ENCODE measurements around the gene TMEM54.

Gene TMEM54

GRCh38 chr1:32884726-32885125 lies 16.5 kb downstream of the TMEM54 start:
- TF ChIP-seq GATA2 (IDR thresholded peaks at IDR 0.05; ENCODE audit: low read depth, low read length), result no peak

- TF ChIP-seq GATA2 (IDR thresholded peaks at IDR 0.05; ENCODE audit: low read depth, low read length), result no peak
Observed at GRCh38 chr1:32884032-32884372, 17.2 kb downstream of the TMEM54 start.

DNA sequence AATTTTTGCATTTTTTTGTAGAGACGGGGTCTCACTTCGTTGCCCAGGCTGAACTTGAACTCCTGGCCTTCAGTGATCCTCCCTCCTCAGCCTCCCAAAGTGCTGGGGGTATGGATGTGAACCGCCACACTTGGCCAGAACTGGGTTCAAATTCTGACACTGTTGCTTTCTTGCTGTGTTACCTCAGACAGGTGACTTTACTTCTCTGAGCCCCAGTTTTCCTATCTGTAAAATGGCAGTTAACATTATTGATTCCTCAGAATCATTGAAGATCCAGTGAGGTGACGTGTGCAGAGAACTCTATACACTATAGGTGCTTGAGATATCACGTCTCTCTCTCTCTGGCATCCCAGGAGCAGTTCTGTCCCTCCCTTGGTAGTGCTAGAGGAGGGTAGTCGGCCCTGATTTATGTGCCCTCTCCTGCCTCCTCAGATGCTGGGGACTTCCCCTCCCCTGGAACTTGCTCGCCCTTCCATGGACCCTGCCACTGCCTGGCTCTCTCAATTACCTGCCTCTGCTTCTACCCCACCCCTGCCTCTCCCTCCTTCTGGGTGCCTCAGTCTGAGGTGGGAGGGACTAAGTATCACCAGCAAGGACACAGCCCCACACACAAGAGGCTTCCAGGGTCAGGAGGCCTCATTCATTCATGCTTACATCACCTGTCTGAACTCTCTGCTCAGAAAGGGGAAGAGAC lies 17.7 kb downstream of the TMEM54 start:
- TF ChIP-seq GATA3 (IDR thresholded peaks at IDR 0.05; ENCODE audit: low read depth, low read length), result no peak
- TF ChIP-seq GATA2 (IDR thresholded peaks at IDR 0.05; ENCODE audit: low read depth, low read length), result no peak

GRCh38 chr1:32881871-32882850 lies 19.0 kb downstream of the TMEM54 start:
- TF ChIP-seq GATA2 (IDR thresholded peaks at IDR 0.05; ENCODE audit: low read depth, low read length), result no peak

- TF ChIP-seq GATA2 (IDR thresholded peaks at IDR 0.05; ENCODE audit: low read depth, low read length) (no peak), GATA3 (IDR thresholded peaks at IDR 0.05; ENCODE audit: low read depth, low read length) (no peak)
Observed at GRCh38 chr1:32881291-32881690, 19.9 kb downstream of the TMEM54 start.

GRCh38 chr1:32878637-32879041 lies 22.6 kb downstream of the TMEM54 start:
- no peak for TF ChIP-seq GATA2 (IDR thresholded peaks at IDR 0.05; ENCODE audit: low read depth, low read length)
- TF ChIP-seq GATA3 (IDR thresholded peaks at IDR 0.05; ENCODE audit: low read depth, low read length), result no peak

- TF ChIP-seq GATA3 (IDR thresholded peaks at IDR 0.05; ENCODE audit: low read depth, low read length), result no peak
- no peak for TF ChIP-seq GATA2 (IDR thresholded peaks at IDR 0.05; ENCODE audit: low read depth, low read length)
Observed at GRCh38 chr1:32878183-32878582, 23.0 kb downstream of the TMEM54 start.

DNA sequence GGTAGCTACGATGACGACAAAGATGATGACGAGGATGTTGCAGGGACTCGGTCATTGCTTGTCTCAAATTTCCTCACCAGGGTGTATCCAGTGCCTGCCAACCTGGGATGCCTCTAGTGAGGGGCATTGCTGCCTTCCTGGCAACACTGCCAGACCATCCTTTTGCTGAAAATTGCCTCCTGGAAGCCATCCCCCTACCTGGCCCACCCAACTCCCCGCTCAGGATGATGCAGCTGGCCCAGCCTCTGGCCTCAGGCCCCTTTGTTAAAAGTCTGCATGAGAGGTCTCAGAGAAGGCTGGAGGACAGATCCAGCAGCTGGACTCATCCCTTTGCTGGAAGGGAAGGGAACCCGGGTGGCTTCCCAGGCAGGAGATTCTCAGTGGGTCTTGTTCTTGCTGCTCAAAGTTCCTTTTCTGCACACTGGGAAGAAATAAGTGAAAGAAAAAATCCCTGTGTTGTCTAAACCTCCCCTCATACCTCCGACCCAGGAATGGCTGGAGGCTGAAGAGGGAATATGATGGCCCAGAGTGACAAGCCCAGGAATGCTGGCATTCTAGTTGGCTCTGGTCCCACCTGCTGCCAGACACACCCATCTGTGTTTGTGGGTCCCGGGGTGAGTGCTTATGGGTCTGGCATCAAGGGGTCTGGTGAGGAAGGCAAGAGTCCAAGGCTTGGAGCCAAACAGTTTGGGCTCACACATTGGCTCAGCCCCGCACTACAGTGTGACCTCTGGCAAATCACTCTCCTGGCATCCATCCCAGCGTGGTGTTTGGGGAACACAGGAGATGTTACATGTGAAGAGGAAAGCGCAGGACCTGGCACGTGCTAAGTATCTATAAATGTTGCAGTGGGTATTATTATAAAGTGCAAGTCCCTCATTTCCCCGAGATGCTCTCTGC lies 23.7 kb downstream of the TMEM54 start:
- TF ChIP-seq GATA2 (IDR thresholded peaks at IDR 0.05; ENCODE audit: low read depth, low read length), result no peak
- no peak for TF ChIP-seq GATA3 (IDR thresholded peaks at IDR 0.05; ENCODE audit: low read depth, low read length)

GRCh38 chr1:32876341-32877210 lies 24.6 kb downstream of the TMEM54 start:
- TF ChIP-seq GATA2 (IDR thresholded peaks at IDR 0.05; ENCODE audit: low read depth, low read length) (no peak), GATA3 (IDR thresholded peaks at IDR 0.05; ENCODE audit: low read depth, low read length) (no peak)

- TF ChIP-seq GATA3 (IDR thresholded peaks at IDR 0.05; ENCODE audit: low read depth, low read length) (no peak), GATA2 (IDR thresholded peaks at IDR 0.05; ENCODE audit: low read depth, low read length) (no peak)
Observed at GRCh38 chr1:32874860-32875752, 26.1 kb downstream of the TMEM54 start.

DNA sequence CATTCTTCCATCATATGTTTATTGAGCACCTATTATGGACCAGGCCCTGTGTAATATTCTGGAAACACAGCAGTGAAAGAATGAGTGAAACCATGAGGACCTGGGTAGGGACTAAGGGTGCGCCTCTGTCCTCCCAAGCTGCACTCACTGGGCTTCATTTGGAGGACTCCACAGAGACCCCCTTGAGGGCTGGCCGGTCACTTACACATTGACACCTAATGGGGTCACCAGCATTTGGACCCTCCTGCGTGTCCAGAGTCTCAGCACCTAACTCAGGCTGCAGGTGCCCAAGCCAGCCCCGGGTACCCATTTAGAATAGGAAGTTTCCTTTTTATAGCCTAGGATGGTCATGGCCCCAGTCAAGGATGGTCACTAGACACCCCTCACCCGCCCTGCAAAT lies 27.7 kb downstream of the TMEM54 start:
- no peak for TF ChIP-seq GATA2 (IDR thresholded peaks at IDR 0.05; ENCODE audit: low read depth, low read length)
- no peak for TF ChIP-seq GATA3 (IDR thresholded peaks at IDR 0.05; ENCODE audit: low read depth, low read length)

DNA sequence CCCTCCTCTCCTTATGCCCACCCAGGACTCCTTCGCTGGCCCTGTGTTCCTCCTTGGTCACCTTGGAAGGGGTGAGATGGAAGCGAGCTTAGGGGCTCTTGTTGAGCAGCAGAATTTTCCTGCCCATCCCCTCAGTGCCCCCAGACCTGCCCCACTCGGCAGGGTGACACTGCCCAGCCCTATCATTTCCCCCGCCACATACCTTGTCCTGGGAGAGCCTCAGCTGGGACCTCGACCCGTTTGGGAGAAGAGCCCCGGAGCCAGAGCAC lies 29.1 kb downstream of the TMEM54 start:
- TF ChIP-seq GATA2 (IDR thresholded peaks at IDR 0.05; ENCODE audit: low read depth, low read length) (no peak), GATA3 (IDR thresholded peaks at IDR 0.05; ENCODE audit: low read depth, low read length) (no peak)

All from SH-SY5Y (cell line).